ENCODE results near the gene FIP1L1.

- TF ChIP-seq CTCF (IDR thresholded peaks at IDR 0.05; ENCODE audit: low read depth, low read length, poor library complexity, severe bottlenecking), result no peak
- TF ChIP-seq EZH2phosphoT487 (IDR thresholded peaks at IDR 0.05; ENCODE audit: borderline replicate concordance, low read length), result no peak
Observed at GRCh38 chr4:53365121-53365485, 12.3 kb upstream of the FIP1L1 start.
